Spinal cord (tissue), 10 donors: Measurements from ENCODE around the gene TMEM231. TPM values are rescaled to one million over a fixed set of nuclear protein-coding genes. Genes with fewer than 3 reads are reported as not detected.

Source experiments
- DNase-seq, 6 donors: peaks; one replicate each; pipeline versions ENCODE4 v3.0.0 to v3.0.0-alpha.2; 2013 to 2015; ENCODE audit warnings: low spot score in 6 of 6, low read depth in 4 of 6
- H3K27ac ChIP-seq: one replicate; pipeline ENCODE4 v1.5.1; 2013; ENCODE audit warnings: low read depth, low read length, control low read depth
- H3K27me3 ChIP-seq: one replicate; pipeline ENCODE4 v1.6.1; 2013; ENCODE audit warnings: low read length; ENCODE audit not compliant: control insufficient read depth, insufficient read depth
- H3K36me3 ChIP-seq: one replicate; pipeline ENCODE4 v1.6.1; 2013; ENCODE audit warnings: low read length; ENCODE audit not compliant: control insufficient read depth, insufficient read depth
- H3K4me1 ChIP-seq: one replicate; pipeline ENCODE4 v1.6.1; 2013; ENCODE audit warnings: low read length; ENCODE audit not compliant: control insufficient read depth, insufficient read depth
- H3K4me3 ChIP-seq: one replicate; pipeline ENCODE4 v1.5.1; 2013; ENCODE audit warnings: low read depth, low read length, control low read depth
- H3K9me3 ChIP-seq: one replicate; pipeline ENCODE4 v1.6.1; 2013; ENCODE audit warnings: low read length; ENCODE audit not compliant: control insufficient read depth, insufficient read depth
- WGBS: methylation state at CpG from one replicate; pipeline ENCODE4 v1.1.5; 2013; ENCODE audit warnings: missing lambda C conversion rate; ENCODE audit not compliant: insufficient coverage; 5-methylcytosine and 5-hydroxymethylcytosine counted together
- polyA plus RNA-seq, 2 donors: library from polyadenylated mRNA; unstranded; fragments of 120-200 nt; gene quantifications; one replicate each; pipeline ENCODE4 v1.2.1, GENCODE V29; 2013; ENCODE audit not compliant: insufficient read length in 2 of 2
- total RNA-seq, 2 donors: library from RNA; depleted of rRNA in 1 of 2; stranded (reverse); fragments of 120-200 nt in 1 of 2; fragments of >200 nt in 1 of 2; gene quantifications; one replicate each; pipeline versions ENCODE4 v1.2.3 to v1.2.4, GENCODE V29; 2013 to 2014
- donor health status: healthy.

TMEM231 gene
- total and polyA plus RNA-seq, 4 donors, result 25.1 to 55.9 (median 40.8) TPM

DNA sequence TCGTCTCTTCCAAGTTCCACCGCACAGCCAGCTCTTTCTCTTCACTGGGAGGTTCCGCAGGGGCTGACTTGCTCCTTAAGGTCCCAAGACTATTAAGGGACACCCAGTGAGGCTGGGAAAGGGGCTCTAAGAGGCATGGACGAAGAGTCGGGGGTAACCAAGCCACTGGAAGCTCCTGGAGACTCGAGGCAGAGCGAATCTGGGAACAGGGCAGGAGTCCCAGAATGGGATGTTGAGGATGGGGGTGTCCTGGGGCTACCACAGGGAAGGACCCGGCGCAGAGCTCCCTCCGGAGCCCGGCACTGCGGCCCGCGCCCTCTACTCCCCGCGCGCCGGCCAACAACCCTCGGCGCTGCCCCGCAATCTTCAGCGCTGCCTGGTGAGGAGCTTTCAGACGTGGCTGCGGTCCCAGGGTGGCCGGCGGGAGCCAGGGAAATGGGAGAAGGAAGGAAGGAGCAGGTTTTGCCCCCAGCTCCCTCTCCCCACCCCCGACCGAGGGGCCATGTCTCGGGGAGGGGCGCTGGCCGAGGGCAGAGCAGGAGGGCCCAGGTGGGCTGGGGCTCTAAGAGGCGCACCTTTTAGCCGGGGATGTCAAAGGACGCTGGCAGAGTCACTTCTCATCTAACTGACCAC, 20.7 kb downstream of the TMEM231 start:
- WGBS, result 51% methylated on average over 24 of the region's 34 CpGs
- no peak for DNase-seq
- Histone ChIP-seq H3K27ac (no peak overlapping the region), H3K4me3 (no peak overlapping the region), H3K27me3 (no peaks in the 10 kb centered on the region), H3K36me3 (peaks cover 38% of the 10 kb centered on the region), H3K9me3 (no peaks in the 10 kb centered on the region), H3K4me1 (peaks cover 6% of the 10 kb centered on the region)

- no peak for DNase-seq
These were observed 21.4 kb downstream of the TMEM231 start for GRCh38 chr16:75534560-75535205.

GRCh38 chr16:75532791-75533190, 23.3 kb downstream of the TMEM231 start:
- Histone ChIP-seq H3K9me3 (no peaks in the 10 kb centered on the region), H3K27ac (no peak overlapping the region), H3K36me3 (peaks cover 55% of the 10 kb centered on the region), H3K4me3 (no peak overlapping the region), H3K27me3 (no peaks in the 10 kb centered on the region), H3K4me1 (no peaks in the 10 kb centered on the region)
- 94% methylated on average over 2 of the region's 2 CpGs for WGBS
- no peak for DNase-seq

More at GRCh38 chr16:75534560-75535205, 21.4 kb downstream of the TMEM231 start:
- peaks cover 44% of the 10 kb centered on the region for H3K36me3 ChIP-seq
- H3K4me1 ChIP-seq, result peaks cover 6% of the 10 kb centered on the region
- 77% methylated on average over 19 of the region's 19 CpGs for WGBS
- no peak overlapping the region for H3K4me3 ChIP-seq
- H3K27me3 ChIP-seq, result no peaks in the 10 kb centered on the region
- H3K27ac ChIP-seq, result no peak overlapping the region
- no peaks in the 10 kb centered on the region for H3K9me3 ChIP-seq

DNA sequence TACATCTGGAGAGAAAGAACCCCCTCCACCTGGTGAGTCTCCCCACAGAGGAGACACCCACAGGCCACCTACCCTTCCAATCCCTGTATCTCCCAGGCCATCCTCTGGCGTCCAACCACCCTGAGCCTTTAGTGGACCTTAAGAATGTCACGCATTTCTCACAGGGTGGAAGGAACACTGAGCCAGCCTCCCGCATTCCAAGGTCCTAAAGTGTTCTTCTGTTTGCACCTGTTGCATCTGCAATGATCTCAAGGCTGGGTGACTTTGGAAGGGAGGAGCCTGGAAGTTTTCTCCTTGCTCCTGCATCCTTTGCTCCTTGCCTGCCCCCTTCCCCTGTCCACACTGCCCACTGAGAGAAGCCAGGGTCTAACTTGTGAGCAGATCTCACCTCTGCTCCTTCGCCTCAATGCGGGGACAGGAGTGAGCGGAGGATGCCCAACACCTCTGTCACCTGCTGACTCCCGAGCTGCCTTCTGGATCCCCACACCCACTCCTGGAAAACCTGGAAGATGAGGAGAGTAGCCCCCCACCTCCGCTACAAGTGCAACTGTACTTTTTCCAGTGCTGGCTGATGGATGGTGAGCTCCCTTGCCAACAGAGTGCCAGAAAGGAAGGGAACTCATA, 23.8 kb downstream of the TMEM231 start:
- Histone ChIP-seq H3K9me3 (no peaks in the 10 kb centered on the region), H3K27me3 (no peaks in the 10 kb centered on the region), H3K36me3 (peaks cover 55% of the 10 kb centered on the region), H3K4me3 (no peak overlapping the region), H3K4me1 (no peaks in the 10 kb centered on the region), H3K27ac (no peak overlapping the region)
- no peak for DNase-seq
- WGBS, result 88% methylated on average over 5 of the region's 8 CpGs

DNA sequence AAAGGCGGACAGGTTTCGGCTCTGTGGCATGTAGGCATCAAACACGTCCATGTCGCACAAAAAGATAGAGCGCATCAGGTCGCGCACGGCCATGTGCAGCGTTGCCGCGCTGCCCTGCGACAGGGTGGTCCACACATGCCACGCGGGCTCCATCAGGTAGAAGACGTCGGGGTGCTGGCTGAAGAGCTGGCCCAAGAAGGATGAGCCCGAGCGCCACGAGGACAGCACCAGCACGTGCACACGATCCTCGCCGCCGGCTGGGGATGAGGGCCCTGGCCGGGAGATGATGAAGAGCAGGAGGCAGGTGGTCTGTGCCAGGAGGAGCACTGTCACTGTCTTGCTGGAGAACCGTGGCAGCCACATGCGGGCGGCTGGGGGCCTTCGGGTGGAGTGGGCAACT, 26.1 kb downstream of the TMEM231 start:
- no peaks in the 10 kb centered on the region for H3K9me3 ChIP-seq
- DNase-seq, result no peak
- whole genome bisulfite sequencing, result 98% methylated on average over 29 of the region's 29 CpGs
- H3K27ac ChIP-seq, result no peak overlapping the region
- H3K36me3 ChIP-seq, result peaks cover 44% of the 10 kb centered on the region
- no peaks in the 10 kb centered on the region for H3K4me1 ChIP-seq
- H3K27me3 ChIP-seq, result no peaks in the 10 kb centered on the region
- no peak overlapping the region for H3K4me3 ChIP-seq

DNA sequence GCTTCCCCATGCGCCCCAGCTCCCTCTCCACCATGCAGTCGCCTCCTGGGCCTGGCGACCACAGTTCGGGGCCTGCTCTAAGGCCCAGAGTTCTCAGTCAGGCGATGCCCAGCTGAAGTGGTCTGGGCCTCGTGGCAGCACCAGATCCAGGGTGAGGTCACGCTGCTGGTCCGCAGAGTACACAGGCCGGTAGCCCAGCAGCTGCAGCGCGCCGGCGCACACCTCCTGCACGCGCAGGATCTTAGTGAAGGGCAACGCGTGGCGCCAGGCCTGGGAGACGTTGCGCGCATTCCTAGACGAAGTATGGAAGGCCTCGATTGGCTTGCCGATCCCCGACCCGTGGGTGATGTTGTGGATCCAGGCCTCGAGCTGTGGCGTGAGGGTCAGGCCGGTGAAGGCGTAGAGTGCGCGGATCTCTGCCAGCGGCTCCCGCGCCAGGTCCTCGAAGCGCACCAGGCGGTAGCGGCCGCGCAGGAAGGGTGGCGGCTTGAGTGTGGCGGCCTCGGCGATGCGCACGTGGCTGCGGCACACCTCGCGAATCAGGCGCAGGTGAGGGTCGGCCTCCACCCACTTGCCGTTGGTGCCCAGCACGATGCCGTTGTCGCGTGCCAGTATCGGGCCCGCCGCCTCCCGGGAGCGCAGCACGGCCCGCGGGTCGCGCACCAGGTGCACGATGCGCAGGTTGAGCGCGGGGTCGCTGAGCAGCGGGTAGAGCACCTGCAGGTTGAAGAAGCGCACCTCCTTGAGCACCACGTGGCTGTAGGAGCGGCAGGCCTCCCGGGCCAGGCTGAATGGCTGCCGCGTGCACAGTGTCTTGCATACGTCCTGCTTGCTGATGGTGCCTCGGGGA, 26.8 kb downstream of the TMEM231 start:
- DNase-seq, result no peak
- no peak overlapping the region for H3K27ac ChIP-seq
- 95% methylated on average over 81 of the region's 81 CpGs for WGBS

DNA sequence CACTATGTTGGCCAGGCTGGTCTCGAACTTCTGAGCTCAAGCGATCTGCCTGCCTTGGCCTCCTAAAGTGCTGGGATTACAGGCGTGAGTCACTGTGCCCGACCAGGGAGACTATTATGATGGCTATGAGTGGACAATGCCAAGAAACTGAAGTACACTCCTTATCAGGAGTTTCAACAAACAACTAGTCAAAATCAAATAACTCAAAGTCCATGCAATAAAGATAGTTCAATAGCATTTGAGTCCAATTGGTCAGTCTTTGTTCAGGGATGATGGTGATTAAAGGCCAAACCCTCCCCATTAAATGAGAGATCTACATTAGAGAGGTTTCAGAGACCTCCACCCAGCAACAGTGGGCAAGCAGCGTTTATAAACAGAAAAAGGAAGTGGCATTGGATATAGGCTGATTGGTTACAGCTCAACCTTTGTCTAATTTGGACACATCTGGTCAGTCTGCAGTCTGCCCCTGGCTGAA, 28.2 kb downstream of the TMEM231 start:
- no peaks in the 10 kb centered on the region for H3K27me3 ChIP-seq
- H3K4me1 ChIP-seq, result no peaks in the 10 kb centered on the region
- H3K27ac ChIP-seq, result no peak overlapping the region
- no peak for DNase-seq
- H3K36me3 ChIP-seq, result peaks cover 38% of the 10 kb centered on the region
- H3K4me3 ChIP-seq, result no peak overlapping the region
- H3K9me3 ChIP-seq, result no peaks in the 10 kb centered on the region
- WGBS, result 100% methylated on average over 1 of the region's 5 CpGs

More for the DNA sequence above, 26.8 kb downstream of the TMEM231 start:
- peaks cover 42% of the 10 kb centered on the region for H3K36me3 ChIP-seq
- no peaks in the 10 kb centered on the region for H3K4me1 ChIP-seq
- H3K27me3 ChIP-seq, result no peaks in the 10 kb centered on the region
- H3K4me3 ChIP-seq, result no peak overlapping the region
- H3K9me3 ChIP-seq, result no peaks in the 10 kb centered on the region

DNA sequence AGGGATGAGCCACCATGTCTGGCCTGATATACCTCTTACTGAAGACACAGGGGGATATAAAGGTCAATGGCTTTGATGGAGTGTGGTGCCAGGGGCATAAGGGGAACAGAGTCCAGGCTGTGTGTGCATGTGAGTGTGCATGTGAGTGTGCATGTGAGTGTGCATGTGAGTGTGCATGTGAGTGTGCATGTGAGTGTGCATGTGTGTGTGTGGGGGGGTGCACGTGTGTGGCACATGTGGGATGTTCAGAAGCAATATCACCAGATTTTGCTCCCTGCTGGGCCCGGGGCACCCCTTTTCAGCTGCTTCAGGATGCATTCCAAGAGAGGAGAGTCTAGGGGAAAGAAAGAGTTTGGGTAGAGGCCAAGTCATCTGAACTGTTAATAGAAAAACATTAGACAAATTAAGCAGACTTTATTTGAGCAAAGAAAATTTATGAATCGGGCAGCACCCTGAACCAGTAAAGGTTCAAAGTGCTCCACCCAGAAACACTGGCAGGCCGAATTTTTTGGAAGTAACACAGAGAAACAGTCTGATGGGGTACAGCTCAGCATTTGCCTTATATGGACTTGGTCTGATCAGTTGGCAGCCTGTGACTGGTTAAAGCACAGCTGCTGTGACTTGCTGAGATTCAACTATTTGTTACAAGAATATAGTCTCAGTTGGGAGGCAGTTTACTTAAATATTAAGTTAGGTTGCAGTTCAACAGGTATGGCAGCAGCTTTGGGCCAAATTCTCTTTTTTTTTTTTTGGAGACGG, 29.8 kb downstream of the TMEM231 start:
- DNase-seq, result no peak
- 62% methylated on average over 3 of the region's 5 CpGs for WGBS
- H3K27me3 ChIP-seq, result no peaks in the 10 kb centered on the region
- H3K27ac ChIP-seq, result no peak overlapping the region
- no peaks in the 10 kb centered on the region for H3K4me1 ChIP-seq
- peaks cover 29% of the 10 kb centered on the region for H3K36me3 ChIP-seq
- H3K4me3 ChIP-seq, result no peak overlapping the region
- no peaks in the 10 kb centered on the region for H3K9me3 ChIP-seq

DNA sequence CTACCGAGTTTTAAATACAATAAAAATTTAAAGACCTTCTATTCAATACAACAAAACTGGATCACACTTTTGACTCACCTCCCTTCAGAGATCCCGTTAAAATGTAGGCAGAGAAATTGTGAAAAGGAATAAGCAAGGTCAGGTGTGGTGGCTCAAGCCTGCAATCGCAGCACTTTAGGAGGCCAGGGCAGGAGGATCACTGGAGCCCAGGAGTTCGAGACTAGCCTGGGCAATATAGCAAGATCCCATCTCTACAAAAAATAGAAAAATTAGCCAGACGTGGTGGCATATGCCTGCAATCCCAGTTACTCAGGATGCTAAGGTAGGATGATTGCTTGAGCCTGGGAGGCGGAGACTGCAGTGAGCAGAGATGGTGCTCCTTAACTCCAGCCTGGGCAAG, 36.9 kb downstream of the TMEM231 start:
- no peak overlapping the region for H3K4me3 ChIP-seq
- H3K27ac ChIP-seq, result no peak overlapping the region
- H3K9me3 ChIP-seq, result no peaks in the 10 kb centered on the region
- H3K27me3 ChIP-seq, result no peaks in the 10 kb centered on the region
- 93% methylated on average over 3 of the region's 6 CpGs for WGBS
- no peak for DNase-seq
- peaks cover 12% of the 10 kb centered on the region for H3K4me1 ChIP-seq
- no peaks in the 10 kb centered on the region for H3K36me3 ChIP-seq
